ENCODE results near the gene FBXO9.

Gene FBXO9

GRCh38 chr6:53065266-53066076, at the start of gene FBXO9:
Gene FBXO9 (plus strand): TSS chr6:53065404. CDS start chr6:53065790, 386 bp downstream.
- peak within 1 kb of the TSS; percentile 95 for H3K27ac ChIP-seq
- TF ChIP-seq CTCF (conservative IDR thresholded peaks at IDR 0.05) = no peak
- TF ChIP-seq ZFX (IDR thresholded peaks at IDR 0.05) = peak; percentile 88

DNA sequence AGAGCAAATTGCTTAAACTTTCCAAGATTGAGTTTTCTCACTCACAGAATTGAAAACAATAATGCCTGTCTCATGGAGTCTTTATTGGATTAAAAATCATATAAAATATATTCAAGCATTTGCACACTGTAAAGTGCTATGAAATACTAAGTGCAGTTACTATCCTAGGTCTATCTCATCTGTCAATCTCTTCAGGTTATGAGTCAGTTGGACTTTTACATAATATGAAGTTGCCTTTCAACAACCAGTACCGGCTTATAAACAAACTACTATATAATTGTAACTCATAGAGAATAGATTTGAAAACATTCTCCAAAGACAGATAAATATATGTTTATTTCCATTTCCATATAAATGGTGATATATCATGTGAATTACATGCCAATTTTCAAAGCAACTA, 49.7 kb upstream of the FBXO9 start:
- TF ChIP-seq CTCF (conservative IDR thresholded peaks at IDR 0.05) (no peak), ZFX (IDR thresholded peaks at IDR 0.05) (no peak)
- no peak overlapping the region for H3K27ac ChIP-seq

- H3K27ac ChIP-seq = no peak overlapping the region
- TF ChIP-seq ZFX (IDR thresholded peaks at IDR 0.05) (no peak), CTCF (conservative IDR thresholded peaks at IDR 0.05) (no peak)
Observed at GRCh38 chr6:53018446-53018845, 46.8 kb upstream of the FBXO9 start.

DNA sequence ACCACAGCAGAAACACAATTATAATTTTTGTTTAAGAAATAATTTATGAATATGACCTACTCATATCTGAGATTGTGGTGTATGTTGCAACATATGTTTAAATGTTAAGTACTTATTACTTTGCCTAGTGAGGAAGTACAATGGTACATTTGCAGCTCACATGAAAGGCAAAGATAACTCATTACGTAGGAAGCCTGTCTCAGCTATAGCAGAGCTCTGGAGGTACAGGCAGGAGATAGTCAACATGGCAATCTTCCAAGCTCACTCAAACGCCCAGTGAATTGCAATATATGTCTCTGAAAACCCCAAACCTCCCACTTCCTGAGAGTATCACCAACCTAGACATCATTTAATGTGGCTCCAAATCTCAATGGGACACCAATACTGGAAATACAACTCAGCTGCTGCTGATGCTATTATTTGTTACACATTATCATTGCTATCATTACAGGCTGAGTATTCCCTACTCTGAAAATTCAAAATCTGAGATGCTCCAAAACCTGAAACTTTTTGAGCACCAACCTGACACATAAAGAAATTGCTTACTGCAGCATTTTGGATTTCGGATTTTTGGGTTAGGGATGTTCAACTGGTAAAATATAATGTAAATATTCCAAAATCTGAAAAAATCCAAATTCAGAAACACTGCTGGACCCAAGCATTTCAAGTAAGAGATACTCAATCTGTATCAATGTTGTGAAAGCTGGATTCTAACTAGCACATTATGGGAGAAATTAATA, 45.0 kb upstream of the FBXO9 start:
- TF ChIP-seq CTCF (conservative IDR thresholded peaks at IDR 0.05) = no peak
- TF ChIP-seq ZFX (IDR thresholded peaks at IDR 0.05) = no peak
- H3K27ac ChIP-seq = no peak overlapping the region

DNA sequence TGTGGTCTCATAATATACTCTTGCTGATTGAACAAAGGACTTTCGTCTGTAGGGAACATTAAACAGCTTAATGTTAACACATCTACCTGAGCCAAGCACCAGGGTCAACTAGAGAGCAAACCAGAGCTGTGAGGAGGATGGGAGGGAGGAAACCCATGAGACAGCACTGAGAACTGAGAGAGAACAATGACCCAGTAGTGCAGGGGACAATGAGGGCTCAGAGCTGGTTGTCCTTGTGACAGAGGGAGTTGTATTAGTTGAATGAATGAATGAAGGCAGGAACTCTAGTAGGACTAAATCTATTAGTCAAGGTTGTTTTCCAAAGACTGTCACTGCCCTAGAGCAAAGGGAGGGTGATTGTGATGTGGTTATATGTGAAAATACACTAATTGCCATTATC, 41.9 kb upstream of the FBXO9 start:
- no peak for TF ChIP-seq CTCF (conservative IDR thresholded peaks at IDR 0.05)
- TF ChIP-seq ZFX (IDR thresholded peaks at IDR 0.05) = no peak

DNA sequence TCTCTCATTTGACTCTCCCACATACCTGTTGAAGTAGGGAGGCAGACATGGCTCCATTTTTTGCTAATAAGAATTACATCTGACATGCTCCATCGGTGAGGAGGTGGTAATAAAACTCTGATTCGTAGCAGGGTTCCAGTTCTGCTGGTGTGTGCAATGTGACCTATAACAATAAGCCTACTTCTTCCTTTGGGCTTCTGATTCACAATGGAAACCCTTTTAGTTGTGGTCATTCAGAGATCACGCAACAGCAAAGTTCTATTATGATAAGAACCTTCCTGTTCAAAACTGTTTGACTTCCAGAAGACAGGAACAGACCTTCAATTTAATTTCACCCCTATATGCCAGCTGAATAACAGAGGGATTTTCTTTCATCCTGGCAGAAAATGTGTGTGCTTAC, 38.7 kb upstream of the FBXO9 start:
- TF ChIP-seq CTCF (conservative IDR thresholded peaks at IDR 0.05) (no peak), ZFX (IDR thresholded peaks at IDR 0.05) (no peak)
- no peak overlapping the region for H3K27ac ChIP-seq

More for the DNA sequence above, 41.9 kb upstream of the FBXO9 start:
- no peak overlapping the region for H3K27ac ChIP-seq

- TF ChIP-seq CTCF (conservative IDR thresholded peaks at IDR 0.05) (no peak), ZFX (IDR thresholded peaks at IDR 0.05) (no peak)
- no peak overlapping the region for H3K27ac ChIP-seq
Observed at GRCh38 chr6:53027131-53027718, 38.0 kb upstream of the FBXO9 start.
